Neural progenitor cell (in vitro differentiated cells): ENCODE measurements around the gene AMIGO2. TPM values are rescaled to one million over a fixed set of nuclear protein-coding genes. Genes with fewer than 3 reads are reported as not detected.

Source experiments
- DNase-seq: peaks from one replicate; pipeline ENCODE4 v3.0.0-alpha.2; 2016; ENCODE audit warnings: low spot score
- H2AFZ ChIP-seq: fragments of 200-600 bp; sonication (generic); replicated peaks from 2 replicates; pipeline ENCODE4 v1.6.1; 2016; ENCODE audit warnings: antibody characterized with exemption
- H3F3A ChIP-seq: fragments of 200-600 bp; sonication (generic); 2 replicates; pipeline ENCODE4 v1.6.1; 2016; ENCODE audit warnings: antibody characterized with exemption, low read depth
- H3K27ac ChIP-seq: fragments of 200-600 bp; sonication (generic); 2 replicates; pipeline ENCODE4 v1.5.1; 2016; ENCODE audit warnings: mild to moderate bottlenecking
- H3K27me3 ChIP-seq: fragments of 200-600 bp; sonication (generic); 2 replicates; pipeline ENCODE4 v1.6.1; 2016; ENCODE audit warnings: mild to moderate bottlenecking, moderate library complexity
- H3K36me3 ChIP-seq: fragments of 200-600 bp; sonication (generic); 2 replicates; pipeline ENCODE4 v1.5.1; 2016
- H3K4me1 ChIP-seq: fragments of 200-600 bp; sonication (generic); 2 replicates; pipeline ENCODE4 v1.6.1; 2016; ENCODE audit warnings: mixed run types
- H3K4me2 ChIP-seq: fragments of 200-600 bp; sonication (generic); 2 replicates; pipeline ENCODE4 v1.6.1; 2016
- H3K4me3 ChIP-seq: fragments of 200-600 bp; sonication (generic); 2 replicates; pipeline ENCODE4 v1.5.1; 2016
- H3K79me2 ChIP-seq: fragments of 200-600 bp; sonication (generic); 2 replicates; pipeline ENCODE4 v1.6.1; 2016; ENCODE audit warnings: low read depth
- H3K9ac ChIP-seq: fragments of 200-600 bp; sonication (generic); 2 replicates; pipeline ENCODE4 v1.6.1; 2016
- H3K9me3 ChIP-seq: fragments of 200-600 bp; sonication (generic); 2 replicates; pipeline ENCODE4 v1.5.1; 2016; ENCODE audit warnings: low read depth
- H4K20me1 ChIP-seq: fragments of 200-600 bp; sonication (generic); 2 replicates; pipeline ENCODE4 v1.6.1; 2016; ENCODE audit warnings: low read depth
- H3K27ac Mint-ChIP-seq: 3 replicates; pipeline ENCODE4 v1.8.0; 2021; ENCODE audit warnings: mixed read lengths
- H3K27me3 Mint-ChIP-seq: 2 replicates; pipeline ENCODE4 v1.8.0; 2022; ENCODE audit warnings: low read depth, mild to moderate bottlenecking, inconsistent platforms, moderate library complexity, mixed read lengths; ENCODE audit not compliant: insufficient read depth
- H3K36me3 Mint-ChIP-seq: 3 replicates; pipeline ENCODE4 v1.8.0; 2021; ENCODE audit warnings: mixed read lengths
- H3K4me1 Mint-ChIP-seq: 3 replicates; pipeline ENCODE4 v1.8.0; 2021; ENCODE audit warnings: mixed read lengths
- H3K4me3 Mint-ChIP-seq: 3 replicates; pipeline ENCODE4 v1.8.0; 2021; ENCODE audit warnings: mild to moderate bottlenecking, moderate library complexity, mixed read lengths
- H3K9me3 Mint-ChIP-seq: 3 replicates; pipeline ENCODE4 v1.8.0; 2020; ENCODE audit warnings: mixed read lengths
- EZH2 ChIP-seq: fragments of 200-600 bp; sonication (generic); IDR thresholded peaks from 2 replicates; pipeline ENCODE4 v1.6.1; 2017; ENCODE audit warnings: antibody characterized with exemption, mild to moderate bottlenecking, moderate library complexity
- EZH2phosphoT487 ChIP-seq: fragments of 200-600 bp; sonication (generic); IDR thresholded peaks from 2 replicates; pipeline ENCODE4 v1.6.1; 2017; ENCODE audit warnings: antibody characterized with exemption
- total RNA-seq: library from RNA; depleted of rRNA; stranded (reverse); fragments of >200 nt; gene quantifications from 2 replicates; pipeline ENCODE4 v1.2.3, GENCODE V29; 2015; ENCODE audit warnings: low replicate concordance
- TF ChIP-seq, protein P1 (sequence below): fragments of 200-600 bp; sonication (generic); IDR thresholded peaks from 2 replicates; pipeline ENCODE4 v1.5.1; 2017; ENCODE audit warnings: antibody characterized with exemption, mild to moderate bottlenecking

AMIGO2 gene
- total RNA-seq, 1 donor from 2014 or later, result 1.6 TPM

GRCh38 chr12:47100160-47100559 lies 20.4 kb upstream of the AMIGO2 start:
- peaks cover 4% of the 10 kb centered on the region for H3K4me1 Mint-ChIP-seq
- no peaks in the 10 kb centered on the region for H3K36me3 Mint-ChIP-seq
- H3K9ac ChIP-seq, result no peak overlapping the region
- H4K20me1 ChIP-seq, result no peaks in the 10 kb centered on the region
- H2AFZ ChIP-seq, result no peak overlapping the region
- no peaks in the 10 kb centered on the region for H3K27me3 ChIP-seq
- no peaks in the 10 kb centered on the region for H3F3A ChIP-seq
- TF ChIP-seq EZH2phosphoT487 (no peak), EZH2 (no peak)
- TF ChIP-seq, protein P1, sequence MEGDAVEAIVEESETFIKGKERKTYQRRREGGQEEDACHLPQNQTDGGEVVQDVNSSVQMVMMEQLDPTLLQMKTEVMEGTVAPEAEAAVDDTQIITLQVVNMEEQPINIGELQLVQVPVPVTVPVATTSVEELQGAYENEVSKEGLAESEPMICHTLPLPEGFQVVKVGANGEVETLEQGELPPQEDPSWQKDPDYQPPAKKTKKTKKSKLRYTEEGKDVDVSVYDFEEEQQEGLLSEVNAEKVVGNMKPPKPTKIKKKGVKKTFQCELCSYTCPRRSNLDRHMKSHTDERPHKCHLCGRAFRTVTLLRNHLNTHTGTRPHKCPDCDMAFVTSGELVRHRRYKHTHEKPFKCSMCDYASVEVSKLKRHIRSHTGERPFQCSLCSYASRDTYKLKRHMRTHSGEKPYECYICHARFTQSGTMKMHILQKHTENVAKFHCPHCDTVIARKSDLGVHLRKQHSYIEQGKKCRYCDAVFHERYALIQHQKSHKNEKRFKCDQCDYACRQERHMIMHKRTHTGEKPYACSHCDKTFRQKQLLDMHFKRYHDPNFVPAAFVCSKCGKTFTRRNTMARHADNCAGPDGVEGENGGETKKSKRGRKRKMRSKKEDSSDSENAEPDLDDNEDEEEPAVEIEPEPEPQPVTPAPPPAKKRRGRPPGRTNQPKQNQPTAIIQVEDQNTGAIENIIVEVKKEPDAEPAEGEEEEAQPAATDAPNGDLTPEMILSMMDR, result no peak
- no peak overlapping the region for H3K4me3 ChIP-seq
- H3K27me3 Mint-ChIP-seq, result no peaks in the 10 kb centered on the region
- H3K4me3 Mint-ChIP-seq, result no peak overlapping the region
- H3K27ac Mint-ChIP-seq, result no peak overlapping the region
- no peak overlapping the region for H3K4me2 ChIP-seq
- H3K9me3 ChIP-seq, result no peaks in the 10 kb centered on the region
- H3K9me3 Mint-ChIP-seq, result no peaks in the 10 kb centered on the region
- H3K36me3 ChIP-seq, result no peaks in the 10 kb centered on the region
- no peaks in the 10 kb centered on the region for H3K79me2 ChIP-seq
- no peaks in the 10 kb centered on the region for H3K4me1 ChIP-seq
- no peak overlapping the region for H3K27ac ChIP-seq
- DNase-seq, result no peak

- Mint-ChIP-seq H3K36me3 (no peaks in the 10 kb centered on the region), H3K4me3 (no peak overlapping the region), H3K4me1 (peaks cover 4% of the 10 kb centered on the region), H3K27ac (no peak overlapping the region), H3K27me3 (no peaks in the 10 kb centered on the region), H3K9me3 (no peaks in the 10 kb centered on the region)
- TF ChIP-seq EZH2 (no peak), EZH2phosphoT487 (no peak)
- TF ChIP-seq, protein P1, result no peak
- Histone ChIP-seq H3K9me3 (no peaks in the 10 kb centered on the region), H3K4me1 (no peaks in the 10 kb centered on the region), H2AFZ (no peak overlapping the region), H3F3A (no peaks in the 10 kb centered on the region), H4K20me1 (no peaks in the 10 kb centered on the region), H3K4me3 (no peak overlapping the region), H3K27ac (no peak overlapping the region), H3K79me2 (no peaks in the 10 kb centered on the region), H3K4me2 (no peak overlapping the region), H3K9ac (no peak overlapping the region), H3K27me3 (no peaks in the 10 kb centered on the region), H3K36me3 (no peaks in the 10 kb centered on the region)
- DNase-seq, result no peak
These were observed 19.9 kb upstream of the AMIGO2 start for GRCh38 chr12:47099610-47100009.

- Histone ChIP-seq H3K4me2 (no peak overlapping the region), H3K4me3 (no peak overlapping the region), H2AFZ (no peak overlapping the region), H3F3A (no peaks in the 10 kb centered on the region), H3K9ac (no peak overlapping the region), H3K27me3 (no peaks in the 10 kb centered on the region), H3K36me3 (no peaks in the 10 kb centered on the region), H3K79me2 (no peaks in the 10 kb centered on the region), H3K4me1 (no peaks in the 10 kb centered on the region), H3K27ac (no peak overlapping the region), H3K9me3 (no peaks in the 10 kb centered on the region), H4K20me1 (no peaks in the 10 kb centered on the region)
- Mint-ChIP-seq H3K27ac (no peak overlapping the region), H3K27me3 (no peaks in the 10 kb centered on the region), H3K9me3 (no peaks in the 10 kb centered on the region), H3K4me3 (no peak overlapping the region), H3K36me3 (no peaks in the 10 kb centered on the region), H3K4me1 (peaks cover 4% of the 10 kb centered on the region)
- TF ChIP-seq, protein P1, result no peak
- TF ChIP-seq EZH2phosphoT487 (no peak), EZH2 (no peak)
- no peak for DNase-seq
These were observed 18.3 kb upstream of the AMIGO2 start for GRCh38 chr12:47098099-47098498.
